ENCODE measurements around the gene PRDM12.

Gene PRDM12

GRCh38 chr9:130636648-130637020 is 27.8 kb upstream of the PRDM12 start:
- no peak for DNase-seq

GRCh38 chr9:130638284-130639123 is 25.9 kb upstream of the PRDM12 start:
- DNase-seq = no peak

GRCh38 chr9:130639124-130639765 is 25.1 kb upstream of the PRDM12 start:
- no peak for DNase-seq

GRCh38 chr9:130639866-130640555 is 24.4 kb upstream of the PRDM12 start:
- no peak for DNase-seq

GRCh38 chr9:130640681-130641080 is 23.7 kb upstream of the PRDM12 start:
- no peak for DNase-seq

GRCh38 chr9:130642926-130643325 is 21.5 kb upstream of the PRDM12 start:
- no peak for DNase-seq

GRCh38 chr9:130651221-130651620 is 13.2 kb upstream of the PRDM12 start:
- DNase-seq = no peak

GRCh38 chr9:130651752-130652151 is 12.6 kb upstream of the PRDM12 start:
- no peak for DNase-seq

- no peak for DNase-seq
Measured at GRCh38 chr9:130654879-130655278, 9.5 kb upstream of the PRDM12 start.

GRCh38 chr9:130658893-130659698 is 5.3 kb upstream of the PRDM12 start:
- DNase-seq = no peak

GRCh38 chr9:130659699-130660248 is 4.6 kb upstream of the PRDM12 start:
- no peak for DNase-seq

- DNase-seq = no peak
Measured at GRCh38 chr9:130660326-130660682, 4.1 kb upstream of the PRDM12 start.

GRCh38 chr9:130660683-130661450 is 3.5 kb upstream of the PRDM12 start:
- DNase-seq = no peak

GRCh38 chr9:130661451-130662098 is 2.8 kb upstream of the PRDM12 start:
- DNase-seq = no peak

GRCh38 chr9:130662099-130662969 is 2.1 kb upstream of the PRDM12 start:
- no peak for DNase-seq

- DNase-seq = no peak
Measured at GRCh38 chr9:130662970-130663257, 1.5 kb upstream of the PRDM12 start.

GRCh38 chr9:130663258-130663976 is 977 bp upstream of the PRDM12 start:
- DNase-seq = no peak

GRCh38 chr9:130663977-130664250 is 480 bp upstream of the PRDM12 start:
- no peak for DNase-seq

GRCh38 chr9:130665029-130665430 is 636 bp downstream of the PRDM12 start:
- DNase-seq = no peak
